KBM-7 (cell line): Measurements from ENCODE around the gene SLC9A3.

ENCODE experiments used
- DNase-seq: peaks from one replicate; pipeline ENCODE4 v3.0.0-alpha.2; 2015
- in situ Hi-C: fragments of 300-500 bp; cut with MboI; formaldehyde crosslinking; loops from 2 replicates; pipeline ENCODE4 v1.14.3; 2020; ENCODE audit warnings: low sequenced_read_pairs, low pct_unique_long_range_greater_than_20kb, mixed read lengths

SLC9A3 gene

GRCh38 chr5:429453-430188 is 94.6 kb downstream of the SLC9A3 start:
- no peak for DNase-seq
- in situ Hi-C loops = no loop called here

DNA sequence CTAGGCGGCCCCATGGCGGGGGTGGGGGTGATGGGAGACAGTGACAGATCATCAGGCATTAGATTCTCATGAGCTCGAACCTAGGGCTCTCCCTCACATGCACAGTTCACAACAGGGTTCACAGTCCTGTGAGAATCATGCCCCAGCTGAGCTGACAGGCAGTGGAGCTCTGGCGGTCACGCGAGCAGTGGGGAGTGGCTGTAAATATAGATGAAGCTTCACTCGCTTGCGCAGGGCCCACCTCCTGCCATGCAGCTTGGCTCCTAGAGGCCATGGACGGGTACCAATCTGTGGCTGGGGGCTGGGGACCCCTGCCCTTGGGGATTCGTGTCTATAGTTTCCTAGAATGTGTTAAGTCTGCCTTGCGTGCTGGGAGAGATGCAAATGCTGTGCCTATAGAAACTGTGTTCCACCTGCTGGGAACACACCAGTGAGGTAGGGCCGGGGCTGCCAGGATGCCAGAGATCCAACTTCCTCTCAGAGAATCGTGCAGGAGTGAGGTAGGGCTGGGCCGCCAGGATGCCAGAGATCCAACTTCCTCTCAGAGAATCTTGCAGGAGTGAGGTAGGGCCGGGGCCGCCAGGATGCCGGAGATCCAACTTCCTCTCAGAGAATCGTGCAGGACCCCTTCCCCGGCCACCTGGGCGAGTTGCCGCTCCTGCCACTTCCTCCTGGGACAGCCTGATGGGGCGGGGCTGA is 95.3 kb downstream of the SLC9A3 start:
- DNase-seq = no peak
- in situ Hi-C loops = no loop called here

DNA sequence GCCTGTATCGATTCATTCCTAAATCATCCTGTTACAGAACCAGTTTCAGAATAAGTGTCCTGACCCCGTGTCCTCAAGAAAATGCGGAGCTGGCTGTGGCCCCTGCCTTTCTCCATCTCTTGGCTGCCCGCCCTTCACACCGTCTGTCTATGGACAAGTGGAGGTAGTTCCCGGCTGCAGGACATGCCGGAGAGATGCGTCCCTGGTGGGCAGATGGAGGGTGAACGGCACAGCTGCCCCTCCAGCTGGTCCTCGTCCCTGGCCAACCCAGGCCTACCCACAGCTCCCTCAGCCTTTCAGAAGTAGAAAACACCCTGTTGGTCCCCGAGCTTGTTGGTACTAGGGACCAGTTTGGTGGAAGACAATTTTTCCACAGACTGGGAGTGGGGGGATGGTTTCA is 96.0 kb downstream of the SLC9A3 start:
- in situ Hi-C loops = no loop called here
- no peak for DNase-seq

- no peak for DNase-seq
- in situ Hi-C loops = no loop called here
Observed at GRCh38 chr5:427415-428087, 96.7 kb downstream of the SLC9A3 start.

GRCh38 chr5:426392-426976 is 97.8 kb downstream of the SLC9A3 start:
- in situ Hi-C loops = no loop called here
- DNase-seq = no peak

GRCh38 chr5:425714-426113 is 98.5 kb downstream of the SLC9A3 start:
- in situ Hi-C loops = no loop called here
- no peak for DNase-seq

DNA sequence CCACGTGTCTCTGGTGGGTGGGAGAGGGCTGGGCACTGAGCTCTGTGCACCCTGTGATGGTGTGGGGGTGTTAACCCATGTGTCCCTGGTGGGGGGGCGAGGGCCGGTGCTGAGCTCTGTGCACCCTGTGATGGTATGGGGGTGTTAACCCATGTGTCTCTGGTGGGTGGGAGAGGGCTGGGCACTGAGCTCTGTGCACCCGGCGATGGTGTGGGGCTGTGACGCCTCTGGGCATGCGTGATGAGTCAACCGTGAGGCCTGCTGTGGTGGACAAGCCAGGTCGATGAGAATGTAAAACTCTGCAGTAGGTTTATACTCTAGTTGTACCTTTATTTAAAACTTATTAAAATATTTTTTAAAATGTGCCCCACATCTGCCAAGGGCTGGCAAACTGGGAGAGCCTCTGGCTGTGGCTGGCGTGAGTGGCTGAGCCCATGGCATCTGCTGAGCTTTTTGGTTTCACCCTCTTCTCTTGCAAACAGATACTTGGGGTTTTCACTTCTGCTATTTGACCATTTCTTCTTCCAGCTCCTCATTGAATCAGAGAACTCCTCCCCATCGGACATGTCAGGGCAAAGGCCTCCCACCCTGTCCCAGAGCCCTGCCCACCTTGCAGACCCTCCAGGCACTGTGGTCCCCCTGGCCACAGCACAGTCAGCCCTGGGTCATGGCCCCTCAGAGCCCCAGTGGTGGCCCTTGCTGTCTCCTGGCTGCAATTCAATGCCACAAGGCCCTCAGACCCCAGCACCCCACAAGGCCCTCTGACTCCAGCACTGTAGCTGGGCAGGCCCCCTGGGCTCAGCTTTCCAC is 99.7 kb downstream of the SLC9A3 start:
- DNase-seq = peak; percentile 39

GRCh38 chr5:423626-424261 is 100.5 kb downstream of the SLC9A3 start:
- in situ Hi-C loops = no loop called here
- no peak for DNase-seq

More for the DNA sequence above, 99.7 kb downstream of the SLC9A3 start:
- in situ Hi-C loops = no loop called here

DNA sequence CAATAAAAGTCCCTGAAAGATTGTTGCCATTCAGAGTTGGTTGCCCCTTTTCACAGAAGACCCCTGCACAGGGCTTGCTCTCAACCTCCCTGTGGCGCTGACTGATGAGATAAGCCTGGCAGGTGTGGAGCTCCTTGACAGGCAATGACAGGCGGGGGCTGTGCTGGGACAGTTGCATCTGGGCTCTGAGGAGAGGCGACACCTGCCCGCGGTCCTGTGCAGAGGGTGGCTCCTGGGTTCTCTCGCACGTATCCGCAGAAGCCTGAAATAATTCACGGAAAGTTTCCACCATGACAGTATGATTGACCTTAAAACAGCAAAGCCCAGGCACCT is 101.0 kb downstream of the SLC9A3 start:
- no peak for DNase-seq
- in situ Hi-C loops = no loop called here

- in situ Hi-C loops = no loop called here
- no peak for DNase-seq
Observed at GRCh38 chr5:422323-423232, 101.7 kb downstream of the SLC9A3 start.

DNA sequence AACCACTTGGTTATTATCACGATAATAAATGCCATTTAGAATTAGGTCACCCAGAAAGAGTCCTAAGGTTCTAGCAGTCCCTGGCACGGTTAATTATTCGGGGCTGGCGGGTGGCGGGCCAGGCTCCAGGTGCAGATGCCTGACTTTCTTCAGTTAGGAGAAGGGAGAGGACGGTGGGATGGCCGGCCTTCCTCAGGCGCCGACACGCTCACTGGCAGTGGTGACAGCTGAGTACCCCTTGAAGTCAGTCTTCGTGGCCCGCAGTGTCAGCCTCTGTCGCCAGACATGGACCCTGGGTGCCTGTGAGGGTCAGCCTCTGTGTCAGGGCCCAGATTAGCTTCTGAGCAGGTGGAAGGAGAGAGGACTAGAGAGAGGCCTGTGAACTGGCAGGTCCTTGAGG is 102.3 kb downstream of the SLC9A3 start:
- in situ Hi-C loops = no loop called here
- no peak for DNase-seq

- in situ Hi-C loops = no loop called here
- DNase-seq = no peak
Observed at GRCh38 chr5:421287-421880, 102.9 kb downstream of the SLC9A3 start.

GRCh38 chr5:420632-421286 is 103.5 kb downstream of the SLC9A3 start:
- in situ Hi-C loops = no loop called here
- DNase-seq = no peak
